Measurements from ENCODE around the gene ETS2. TPM values are rescaled to one million over a fixed set of nuclear protein-coding genes. Genes with fewer than 3 reads are reported as not detected.

ETS2 gene
- total and polyA plus RNA-seq, 2 experiments from 2014 or later: 4.4 to 7.3 TPM

GRCh38 chr21:38780879-38781278, 24.9 kb upstream of the ETS2 start:
- no peak overlapping the region for H3K4me3 ChIP-seq
- H3K36me3 ChIP-seq (ENCODE audit: low read depth): no peaks in the 10 kb centered on the region
- in situ Hi-C loops (cut with MboI): no loop called here
- DNase-seq: no peak
- H3F3A ChIP-seq (ENCODE audit: insufficient read depth): no peaks in the 10 kb centered on the region
- TF ChIP-seq EZH2phosphoT487 (IDR thresholded peaks at IDR 0.05; ENCODE audit: insufficient read depth, low read depth) (no peak), EZH2 (IDR thresholded peaks at IDR 0.05; ENCODE audit: insufficient read depth, poor library complexity, severe bottlenecking) (no peak)
- no peak overlapping the region for H3K9ac ChIP-seq
- WGBS, 2 experiments (ENCODE audit: low coverage in 1 of 2, low lambda C conversion rate in 2 of 2, missing lambda C conversion rate in 2 of 2): 89% methylated on average over 2 of the region's 2 CpGs
- H3K9me3 ChIP-seq (ENCODE audit: low read depth): no peaks in the 10 kb centered on the region
- no peak overlapping the region for H2AFZ ChIP-seq
- H3K4me2 ChIP-seq (ENCODE audit: unreplicated experiment): no peak overlapping the region
- no peak overlapping the region for H3K27ac ChIP-seq
- no peaks in the 10 kb centered on the region for H3K79me2 ChIP-seq (ENCODE audit: insufficient read depth)
- no peaks in the 10 kb centered on the region for H3K27me3 ChIP-seq (replicated peaks; ENCODE audit: insufficient read depth)
- H3K9me2 ChIP-seq (ENCODE audit: insufficient read depth): no peaks in the 10 kb centered on the region
- H3K4me1 ChIP-seq (ENCODE audit: insufficient read depth): no peaks in the 10 kb centered on the region
- H4K20me1 ChIP-seq (ENCODE audit: insufficient read depth): no peaks in the 10 kb centered on the region

- Histone ChIP-seq H3F3A (ENCODE audit: insufficient read depth) (peaks cover 12% of the 10 kb centered on the region; the same call in 1 of the 2 replicates), H3K79me2 (ENCODE audit: insufficient read depth) (no peaks in the 10 kb centered on the region), H3K9me3 (ENCODE audit: low read depth) (no peaks in the 10 kb centered on the region), H3K36me3 (ENCODE audit: low read depth) (no peaks in the 10 kb centered on the region), H3K27ac (no peak overlapping the region), H3K27me3 (replicated peaks; ENCODE audit: insufficient read depth) (no peaks in the 10 kb centered on the region), H3K9me2 (ENCODE audit: insufficient read depth) (no peaks in the 10 kb centered on the region), H3K4me2 (ENCODE audit: unreplicated experiment) (no peak overlapping the region), H3K4me3 (no peak overlapping the region), H3K4me1 (ENCODE audit: insufficient read depth) (no peaks in the 10 kb centered on the region), H2AFZ (no peak overlapping the region), H4K20me1 (ENCODE audit: insufficient read depth) (no peaks in the 10 kb centered on the region), H3K9ac (no peak overlapping the region)
- no peak for DNase-seq
- in situ Hi-C loops (cut with MboI): no loop called here
- TF ChIP-seq EZH2phosphoT487 (IDR thresholded peaks at IDR 0.05; ENCODE audit: insufficient read depth, low read depth) (no peak), EZH2 (IDR thresholded peaks at IDR 0.05; ENCODE audit: insufficient read depth, poor library complexity, severe bottlenecking) (no peak)
- WGBS, 2 experiments (ENCODE audit: low coverage in 1 of 2, low lambda C conversion rate in 2 of 2, missing lambda C conversion rate in 2 of 2): 71% methylated on average over 7 of the region's 7 CpGs
Measured at GRCh38 chr21:38784458-38785266, 21.1 kb upstream of the ETS2 start.

- Histone ChIP-seq H3K27ac (no peak overlapping the region), H3F3A (ENCODE audit: insufficient read depth) (peaks cover 12% of the 10 kb centered on the region; the same call in 1 of the 2 replicates), H3K9me2 (ENCODE audit: insufficient read depth) (no peaks in the 10 kb centered on the region), H3K4me2 (ENCODE audit: unreplicated experiment) (no peak overlapping the region), H3K9ac (no peak overlapping the region), H2AFZ (no peak overlapping the region), H3K27me3 (replicated peaks; ENCODE audit: insufficient read depth) (no peaks in the 10 kb centered on the region), H3K9me3 (ENCODE audit: low read depth) (no peaks in the 10 kb centered on the region), H3K4me1 (ENCODE audit: insufficient read depth) (no peaks in the 10 kb centered on the region), H4K20me1 (ENCODE audit: insufficient read depth) (no peaks in the 10 kb centered on the region), H3K79me2 (ENCODE audit: insufficient read depth) (no peaks in the 10 kb centered on the region), H3K4me3 (no peak overlapping the region), H3K36me3 (ENCODE audit: low read depth) (no peaks in the 10 kb centered on the region)
- no peak for DNase-seq
- TF ChIP-seq EZH2phosphoT487 (IDR thresholded peaks at IDR 0.05; ENCODE audit: insufficient read depth, low read depth) (no peak), EZH2 (IDR thresholded peaks at IDR 0.05; ENCODE audit: insufficient read depth, poor library complexity, severe bottlenecking) (no peak)
- in situ Hi-C loops (cut with MboI): no loop called here
- WGBS, 2 experiments (ENCODE audit: low coverage in 1 of 2, low lambda C conversion rate in 2 of 2, missing lambda C conversion rate in 2 of 2): 83 to 92% methylated on average over 1 of the region's 1 CpG
Measured at GRCh38 chr21:38785483-38785882, 20.2 kb upstream of the ETS2 start.

GRCh38 chr21:38787016-38787415, 18.7 kb upstream of the ETS2 start:
- Histone ChIP-seq H3K27me3 (replicated peaks; ENCODE audit: insufficient read depth) (no peaks in the 10 kb centered on the region), H3K4me1 (ENCODE audit: insufficient read depth) (no peaks in the 10 kb centered on the region), H3K27ac (no peak overlapping the region), H2AFZ (no peak overlapping the region), H4K20me1 (ENCODE audit: insufficient read depth) (no peaks in the 10 kb centered on the region), H3K4me2 (ENCODE audit: unreplicated experiment) (no peak overlapping the region), H3K4me3 (no peak overlapping the region), H3K79me2 (ENCODE audit: insufficient read depth) (no peaks in the 10 kb centered on the region), H3F3A (ENCODE audit: insufficient read depth) (peaks cover 12% of the 10 kb centered on the region; the same call in 1 of the 2 replicates), H3K36me3 (ENCODE audit: low read depth) (no peaks in the 10 kb centered on the region), H3K9ac (no peak overlapping the region), H3K9me2 (ENCODE audit: insufficient read depth) (no peaks in the 10 kb centered on the region), H3K9me3 (ENCODE audit: low read depth) (no peaks in the 10 kb centered on the region)
- in situ Hi-C loops (cut with MboI): no loop called here
- TF ChIP-seq EZH2phosphoT487 (IDR thresholded peaks at IDR 0.05; ENCODE audit: insufficient read depth, low read depth): no peak
- TF ChIP-seq EZH2 (IDR thresholded peaks at IDR 0.05; ENCODE audit: insufficient read depth, poor library complexity, severe bottlenecking): no peak
- DNase-seq: no peak
- 61 to 66% methylated on average over 5 to 6 of the region's 6 CpGs for WGBS, 2 experiments (ENCODE audit: low coverage in 1 of 2, low lambda C conversion rate in 2 of 2, missing lambda C conversion rate in 2 of 2)

Measured in GM23248 (cell line).